GM18909 (cell line): Measurements from ENCODE around the gene ELL.

Experiments
- ATAC-seq: cut with Tn5 transposase; IDR thresholded peaks from one replicate; pipeline ENCODE4 v1.9.1; 2021; ENCODE audit warnings: mild to moderate bottlenecking; ENCODE audit not compliant: unreplicated experiment, poor library complexity

The ELL gene

GRCh38 chr19:18450931-18451836 lies 70.7 kb downstream of the ELL start:
- ATAC-seq: no peak

- ATAC-seq: no peak
These were observed 71.6 kb downstream of the ELL start for GRCh38 chr19:18450021-18450930.

GRCh38 chr19:18449552-18449951 lies 72.3 kb downstream of the ELL start:
- ATAC-seq: no peak

- no peak for ATAC-seq
These were observed 75.0 kb downstream of the ELL start for GRCh38 chr19:18446811-18447359.

GRCh38 chr19:18446145-18446810 lies 75.6 kb downstream of the ELL start:
- no peak for ATAC-seq

GRCh38 chr19:18445262-18445948 lies 76.5 kb downstream of the ELL start:
- ATAC-seq: no peak

- no peak for ATAC-seq
These were observed 77.4 kb downstream of the ELL start for GRCh38 chr19:18444513-18444912.

GRCh38 chr19:18443831-18444230 lies 78.0 kb downstream of the ELL start:
- no peak for ATAC-seq

GRCh38 chr19:18443406-18443805 lies 78.5 kb downstream of the ELL start:
- ATAC-seq: no peak

GRCh38 chr19:18442941-18443340 lies 78.9 kb downstream of the ELL start:
- no peak for ATAC-seq

- no peak for ATAC-seq
These were observed 79.8 kb downstream of the ELL start for GRCh38 chr19:18441804-18442788.

- ATAC-seq: no peak
These were observed 80.7 kb downstream of the ELL start for GRCh38 chr19:18440936-18441803.

GRCh38 chr19:18440415-18440877 lies 81.4 kb downstream of the ELL start:
- no peak for ATAC-seq

GRCh38 chr19:18439910-18440237 lies 82.0 kb downstream of the ELL start:
- ATAC-seq: no peak

- no peak for ATAC-seq
These were observed 82.6 kb downstream of the ELL start for GRCh38 chr19:18439025-18439909.

GRCh38 chr19:18438331-18439024 lies 83.4 kb downstream of the ELL start:
- ATAC-seq: no peak
